ENCODE results near the gene GAPDHS.

GRCh38 chr19:35592226-35592625 lies 59.0 kb downstream of the GAPDHS start:
- TF ChIP-seq, protein P1, sequence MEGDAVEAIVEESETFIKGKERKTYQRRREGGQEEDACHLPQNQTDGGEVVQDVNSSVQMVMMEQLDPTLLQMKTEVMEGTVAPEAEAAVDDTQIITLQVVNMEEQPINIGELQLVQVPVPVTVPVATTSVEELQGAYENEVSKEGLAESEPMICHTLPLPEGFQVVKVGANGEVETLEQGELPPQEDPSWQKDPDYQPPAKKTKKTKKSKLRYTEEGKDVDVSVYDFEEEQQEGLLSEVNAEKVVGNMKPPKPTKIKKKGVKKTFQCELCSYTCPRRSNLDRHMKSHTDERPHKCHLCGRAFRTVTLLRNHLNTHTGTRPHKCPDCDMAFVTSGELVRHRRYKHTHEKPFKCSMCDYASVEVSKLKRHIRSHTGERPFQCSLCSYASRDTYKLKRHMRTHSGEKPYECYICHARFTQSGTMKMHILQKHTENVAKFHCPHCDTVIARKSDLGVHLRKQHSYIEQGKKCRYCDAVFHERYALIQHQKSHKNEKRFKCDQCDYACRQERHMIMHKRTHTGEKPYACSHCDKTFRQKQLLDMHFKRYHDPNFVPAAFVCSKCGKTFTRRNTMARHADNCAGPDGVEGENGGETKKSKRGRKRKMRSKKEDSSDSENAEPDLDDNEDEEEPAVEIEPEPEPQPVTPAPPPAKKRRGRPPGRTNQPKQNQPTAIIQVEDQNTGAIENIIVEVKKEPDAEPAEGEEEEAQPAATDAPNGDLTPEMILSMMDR (IDR thresholded peaks at IDR 0.05): peak in 2 of 4 experiments; percentile 10 to 26
- TF ChIP-seq POLR2A (IDR thresholded peaks at IDR 0.05): no peak

Data from gastroesophageal sphincter (tissue), 3 donors.